Stimulated activated CD4-positive, alpha-beta T cell treated with anti-CD3 and anti-CD28 coated beads, Interleukin-12 subunit alpha, Interleukin-12 subunit beta, amount 100 ng/mL, for 24 hours (primary cell): ENCODE results near the gene C14orf180.
"Not testable (repeated sequence)": the region's sequence is repeated elsewhere in the genome, so short reads cannot be mapped to it uniquely, and the experiment has no call there.

Source experiments
- DNase-seq, 2 experiments: peaks; one replicate each; pipeline ENCODE4 v3.0.0-alpha.2; 2020; ENCODE audit warnings: low read depth in 2 of 2

Gene C14orf180

GRCh38 chr14:104611881-104612280 lies 32.3 kb downstream of the C14orf180 start:
- DNase-seq: no peak

DNA sequence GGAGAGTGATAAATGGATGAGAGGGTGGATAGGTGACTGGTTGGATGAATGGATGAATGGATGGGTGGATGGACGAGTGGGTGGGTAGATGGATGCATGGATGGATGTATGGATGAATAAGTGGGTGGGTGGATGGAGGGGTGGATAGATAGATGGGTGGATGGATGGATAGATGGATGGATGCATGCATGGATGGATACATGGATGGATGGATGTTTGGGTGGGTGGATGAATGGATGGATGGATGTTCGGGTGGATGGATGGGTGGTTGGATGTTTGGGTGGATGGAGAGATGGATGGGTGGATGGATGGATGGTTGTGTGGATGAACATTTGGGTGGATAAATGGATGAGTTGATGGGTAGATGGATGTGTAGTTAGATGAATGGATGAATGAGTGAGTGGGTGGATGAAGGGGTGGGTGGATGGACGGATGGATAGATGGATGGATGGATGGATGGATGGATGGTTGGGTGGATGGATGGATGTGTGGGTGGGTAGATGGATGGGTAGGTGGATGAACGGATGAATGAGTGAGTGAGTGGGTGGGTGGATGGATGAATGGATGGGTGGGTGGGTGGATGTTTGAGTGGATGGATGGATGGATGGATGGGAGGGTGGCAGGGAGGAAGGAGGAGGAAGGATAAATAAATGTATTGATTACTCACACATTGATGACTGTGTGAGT lies 34.7 kb downstream of the C14orf180 start:
- DNase-seq: no peak

DNA sequence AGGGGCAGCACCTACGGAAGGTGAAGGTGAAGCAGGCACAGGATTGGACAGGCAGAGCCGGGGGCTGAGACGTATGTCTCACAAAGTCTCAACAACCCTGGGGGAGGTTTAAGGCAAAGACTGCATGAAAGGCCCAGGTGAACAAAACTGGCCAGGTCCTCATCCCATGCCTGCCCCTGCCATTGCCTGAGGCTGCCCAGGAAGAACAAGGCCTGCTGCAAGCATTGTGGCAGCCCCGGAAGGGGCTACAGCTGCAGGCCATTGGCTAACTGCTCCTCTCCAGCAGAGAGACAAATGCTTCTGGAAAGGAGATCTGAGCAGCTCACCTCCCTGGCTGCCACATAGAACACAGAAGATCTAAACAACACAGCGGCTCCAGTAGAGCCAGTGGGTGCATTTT lies 45.4 kb downstream of the C14orf180 start:
- DNase-seq: no peak

DNA sequence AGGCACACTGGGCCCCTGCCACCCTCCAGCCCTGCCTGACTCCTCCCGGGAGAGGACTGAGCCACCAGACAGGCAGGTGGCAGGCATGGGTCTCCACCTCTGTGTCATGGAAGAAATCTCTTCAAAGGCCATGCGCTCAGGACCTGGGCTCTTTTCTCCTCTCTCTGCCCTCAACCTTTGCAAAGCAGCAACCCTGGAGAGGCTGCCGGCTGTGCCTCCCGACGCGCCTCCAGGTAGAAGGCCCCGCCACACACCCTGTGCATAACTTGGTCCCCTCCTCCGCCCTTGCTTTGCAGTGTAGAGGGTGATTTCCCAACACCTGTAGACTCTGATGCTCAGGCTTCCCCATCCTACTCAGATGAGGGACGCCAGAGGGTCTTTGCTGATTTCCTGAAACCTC lies 53.2 kb downstream of the C14orf180 start:
- no peak for DNase-seq

GRCh38 chr14:104633276-104634137 lies 53.9 kb downstream of the C14orf180 start:
- no peak for DNase-seq

DNA sequence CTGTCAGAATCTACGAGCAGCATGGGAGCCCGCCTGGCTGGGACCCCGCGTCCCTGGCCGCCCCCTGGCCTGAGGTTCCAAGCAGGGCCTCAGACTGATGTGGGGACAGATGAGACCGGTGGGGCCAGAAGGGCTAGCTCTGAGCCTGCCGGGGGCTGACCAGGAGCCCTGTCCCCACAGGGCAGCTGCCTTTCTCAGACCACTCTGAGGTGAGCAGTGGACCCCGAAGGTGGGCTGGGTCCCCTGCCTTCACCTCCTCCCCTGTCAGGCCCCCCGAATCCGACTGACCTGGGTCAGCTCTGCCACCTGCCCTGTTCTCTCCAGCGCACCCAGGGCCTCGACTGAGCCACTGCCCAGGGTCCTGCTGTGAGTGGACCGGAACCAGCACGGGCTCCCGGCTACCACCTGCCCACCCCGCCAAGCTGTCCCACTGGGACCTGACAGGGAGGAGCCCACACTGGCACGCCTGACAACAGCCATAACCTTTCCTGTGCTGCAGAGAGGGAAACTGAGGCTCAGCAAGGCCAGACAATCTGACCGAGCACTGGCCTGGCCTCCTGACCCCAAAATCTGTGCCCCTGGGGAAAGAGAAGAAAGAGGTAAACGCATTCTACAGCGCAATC lies 54.7 kb downstream of the C14orf180 start:
- DNase-seq: no peak

DNA sequence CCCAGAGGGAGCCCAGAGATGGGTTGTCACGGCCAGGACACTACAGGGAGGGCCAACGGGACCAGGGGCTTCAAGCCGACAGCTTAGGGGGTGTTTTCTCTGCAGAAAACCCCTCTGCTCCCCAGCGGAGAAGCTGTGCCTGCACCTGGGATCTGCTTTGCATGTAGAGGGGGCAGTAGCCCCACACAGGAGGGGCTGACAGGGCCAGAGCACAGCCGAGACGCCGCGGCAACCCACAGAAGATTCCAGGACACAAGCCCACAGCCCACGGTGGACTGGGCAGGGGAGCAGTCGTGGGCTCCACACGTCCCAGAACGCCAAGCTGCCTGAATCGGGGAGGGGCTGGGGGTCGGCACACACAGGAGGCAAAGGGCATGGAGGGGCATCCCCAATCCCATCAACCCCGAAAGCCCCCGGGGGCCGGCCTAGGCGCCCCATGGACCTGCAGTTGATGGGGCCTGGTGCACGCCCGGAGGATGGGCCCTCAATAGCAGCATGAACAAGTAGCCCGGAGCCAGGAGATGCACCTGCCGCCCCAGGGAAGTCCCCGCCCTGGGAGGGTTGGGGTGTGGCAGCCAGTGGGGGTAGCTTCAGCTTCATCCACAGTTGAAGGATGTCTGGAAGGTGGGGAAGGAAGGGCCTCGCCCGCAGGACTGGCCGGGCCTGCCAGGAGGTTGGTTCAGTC lies 55.5 kb downstream of the C14orf180 start:
- DNase-seq: no peak

DNA sequence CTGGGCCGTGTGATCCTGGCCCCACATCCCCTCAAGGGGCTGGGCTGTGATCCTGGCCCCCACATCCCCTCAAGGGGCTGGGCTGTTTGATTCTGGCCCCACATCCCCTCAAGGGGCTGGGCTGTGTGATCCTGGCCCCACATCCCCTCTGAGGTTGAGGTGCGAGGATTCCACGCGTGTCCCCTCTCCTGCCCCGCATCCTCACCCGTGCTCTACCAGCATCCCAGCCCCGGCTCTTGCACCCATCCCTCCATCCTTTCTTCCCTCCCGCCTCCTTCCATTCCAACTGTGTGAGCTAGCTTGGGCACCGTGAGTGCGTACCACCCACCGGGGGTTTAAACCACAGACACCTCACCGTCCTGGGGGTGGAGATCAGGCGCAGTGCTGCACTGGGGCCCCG lies 56.2 kb downstream of the C14orf180 start:
- DNase-seq: no peak

GRCh38 chr14:104636131-104636530 lies 56.6 kb downstream of the C14orf180 start:
- no peak for DNase-seq

- DNase-seq: not testable (repeated sequence)
These were observed 57.4 kb downstream of the C14orf180 start for GRCh38 chr14:104636846-104637545.

DNA sequence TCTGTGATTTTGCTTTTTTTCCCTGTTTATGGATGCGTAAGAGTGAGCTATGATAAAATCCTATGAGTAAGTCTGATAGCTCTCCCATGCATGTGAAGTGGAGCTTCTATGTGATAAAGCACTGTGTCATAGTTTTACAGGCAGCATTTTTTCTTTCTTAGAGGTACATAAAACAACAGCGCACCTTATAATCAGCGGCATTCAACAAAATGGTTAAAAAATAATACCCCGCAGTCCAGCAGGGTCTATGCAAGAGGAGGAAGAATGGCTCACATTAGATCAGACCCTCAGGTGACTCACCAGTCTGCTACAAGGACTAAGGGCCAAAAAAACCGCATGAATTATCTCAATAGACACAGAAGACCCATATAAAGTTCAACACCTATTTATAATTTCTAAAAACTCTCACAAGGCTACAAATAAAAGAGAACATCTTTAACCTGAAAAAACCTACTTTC lies 58.0 kb downstream of the C14orf180 start:
- no peak for DNase-seq

- DNase-seq: no peak
These were observed 58.6 kb downstream of the C14orf180 start for GRCh38 chr14:104638190-104638589.

DNA sequence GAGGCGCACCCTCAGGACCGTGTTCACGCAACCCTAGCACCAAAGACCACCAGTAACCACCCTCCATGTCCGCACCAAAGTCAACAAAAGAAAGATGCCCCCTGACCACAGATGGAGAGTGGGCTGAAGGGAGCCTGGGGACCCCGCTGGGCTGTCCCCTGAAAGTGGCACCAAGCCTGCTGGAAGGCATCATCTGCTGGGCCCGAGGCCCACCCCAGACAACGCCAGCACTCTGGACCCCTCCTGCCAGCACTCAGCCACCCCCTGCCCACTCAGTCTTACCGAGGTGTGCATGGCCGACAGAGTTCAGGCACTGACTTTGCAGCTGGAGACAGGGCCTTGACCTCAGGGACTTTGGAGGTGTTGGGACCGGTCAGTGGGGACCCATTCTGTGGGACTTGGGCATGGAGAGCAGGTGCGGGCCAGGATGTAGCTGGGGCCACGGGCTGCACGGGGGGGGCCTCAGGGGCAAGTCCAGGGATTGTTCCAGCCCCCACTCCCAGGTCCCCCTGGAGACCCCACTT lies 59.4 kb downstream of the C14orf180 start:
- DNase-seq: no peak

- DNase-seq: no peak
These were observed 59.9 kb downstream of the C14orf180 start for GRCh38 chr14:104639471-104639870.
